PC-3 (cell line): ENCODE measurements around the gene HOOK1.

Experiments
- CTCF ChIP-seq: fragments of 300-600 bp; sonication (generic); conservative IDR thresholded peaks from 2 replicates; pipeline ENCODE4 v1.5.1; 2017; ENCODE audit warnings: antibody characterized with exemption, low read depth, mild to moderate bottlenecking, low read length
- EZH2phosphoT487 ChIP-seq: fragments of 300-600 bp; sonication (generic); IDR thresholded peaks from 2 replicates; pipeline ENCODE4 v1.6.1; 2018; ENCODE audit warnings: mild to moderate bottlenecking, antibody characterized with exemption, low read length, borderline replicate concordance

GRCh38 chr1:59815892-59816291 is 1.1 kb downstream of the HOOK1 start:
- TF ChIP-seq CTCF = no peak
- TF ChIP-seq EZH2phosphoT487 = no peak
